Aortic smooth muscle cell (primary cell): ENCODE data around the gene DMRTB1. TPM values are rescaled to one million over a fixed set of nuclear protein-coding genes. Genes with fewer than 3 reads are reported as not detected.

Source experiments
- total RNA-seq: library from RNA; depleted of rRNA; stranded (reverse); fragments of >200 nt; gene quantifications from 2 replicates; pipeline ENCODE4 v1.2.3, GENCODE V29; 2014

The DMRTB1 gene
- total RNA-seq: not detected in 2 replicates

GRCh38 chr1:53459321-53460175, at the start of gene DMRTB1:
TSS of gene DMRTB1 (plus strand) at chr1:53459399. CDS start at chr1:53459454, 55 bp downstream.

Other genes starting within 250 kb of the DMRTB1 start
- 46.8 and 50.1 TPM in 2 replicates for gene CZIB, start 238.8 kb upstream of the DMRTB1 start, total RNA-seq
- gene MAGOH, start 220.9 kb upstream of the DMRTB1 start, total RNA-seq: 32.5 and 33.0 TPM in 2 replicates
- gene LRP8, start 131.3 kb upstream of the DMRTB1 start, total RNA-seq: 13.4 and 26.3 TPM in 2 replicates